ENCODE data around the gene FRS2. TPM values are rescaled to one million over a fixed set of nuclear protein-coding genes. Genes with fewer than 3 reads are reported as not detected.

Gene FRS2
- polyA plus RNA-seq, 12 donors, result 19.9 to 29.6 (median 22.4) TPM; not detected in 1

DNA sequence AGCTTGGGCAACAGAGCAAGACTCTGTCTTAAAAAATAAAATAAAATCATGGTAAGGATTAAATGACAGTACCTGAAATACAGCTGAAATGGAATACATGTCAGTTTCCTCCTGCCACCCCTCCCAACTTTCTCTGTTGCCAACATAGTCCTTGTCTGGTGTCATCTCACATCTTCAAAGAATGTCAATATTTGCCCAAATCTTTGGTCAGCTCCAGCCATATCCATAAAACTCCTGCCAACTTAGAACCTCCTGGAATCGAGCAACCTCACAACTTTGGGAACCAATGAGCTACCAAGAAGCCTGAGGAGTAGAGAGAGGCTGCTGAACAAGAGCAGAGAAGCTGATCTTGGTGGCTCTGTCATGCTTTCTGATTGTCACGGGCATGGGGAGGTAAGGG, 151.4 kb downstream of the FRS2 start:
- DNase-seq, result no peak

GRCh38 chr12:69623970-69624369, 153.8 kb downstream of the FRS2 start:
- DNase-seq, result no peak

DNA sequence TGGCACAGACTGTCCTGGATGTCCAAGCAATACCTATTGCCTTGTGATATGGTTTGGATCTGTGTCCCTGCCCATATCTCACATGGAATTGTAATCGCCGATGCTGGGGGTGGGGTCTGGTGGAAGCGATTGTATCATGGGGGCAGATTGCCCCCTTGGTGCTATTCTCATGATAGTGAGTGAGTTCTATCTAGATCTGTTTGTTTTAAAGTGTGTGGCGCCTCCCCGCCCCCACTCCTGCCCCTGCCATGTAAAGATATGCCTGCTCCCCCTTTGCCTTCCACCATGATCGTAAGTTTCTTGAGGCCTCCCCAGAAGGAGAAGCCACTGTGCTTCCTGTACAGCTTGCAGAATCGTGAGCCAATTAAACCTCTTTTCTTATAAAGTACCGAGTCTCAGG, 157.3 kb downstream of the FRS2 start:
- no peak for DNase-seq

Other genes starting within 250 kb of the FRS2 start
- gene CPSF6, start 230.8 kb upstream of the FRS2 start, polyA plus RNA-seq (ENCODE audit: insufficient read length in 12 of 12), result 10 to 100 TPM in 11 of 12 donors, not detected in 1; 44.3 to 73.2 (median 59.0) TPM
- 100 to 1,000 TPM in 1 of 12 donors, 10 to 100 TPM in 10, not detected in 1; 11.7 to 234 (median 22.2) TPM for gene LYZ, start 122.0 kb upstream of the FRS2 start, polyA plus RNA-seq (ENCODE audit: insufficient read length in 12 of 12)
- gene YEATS4, start 110.6 kb upstream of the FRS2 start, polyA plus RNA-seq (ENCODE audit: insufficient read length in 12 of 12), result 10 to 100 TPM in 10 of 12 donors, not detected in 2; 10.9 to 21.8 (median 16.9) TPM
- 100 to 1,000 TPM in 11 of 12 donors, not detected in 1; 138 to 223 (median 196) TPM for gene CCT2, start 115.1 kb downstream of the FRS2 start, polyA plus RNA-seq (ENCODE audit: insufficient read length in 12 of 12)
- under 1 TPM in 3 of 12 donors, not detected in 9; 0.07 to 0.11 (median 0.08) TPM for gene LRRC10, start 140.5 kb downstream of the FRS2 start, polyA plus RNA-seq (ENCODE audit: insufficient read length in 12 of 12)
- 100 to 1,000 TPM in 1 of 12 donors, 10 to 100 TPM in 10, not detected in 1; 28.8 to 120 (median 56.8) TPM for gene BEST3, start 228.9 kb downstream of the FRS2 start, polyA plus RNA-seq (ENCODE audit: insufficient read length in 12 of 12)

Measured in muscle of arm (tissue), 12 donors.